Gastrocnemius medialis (tissue), 4 donors: Measurements from ENCODE around the gene ADGRF3. TPM values are rescaled to one million over a fixed set of nuclear protein-coding genes. Genes with fewer than 3 reads are reported as not detected.
"Not testable (repeated sequence)": the region's sequence is repeated elsewhere in the genome, so short reads cannot be mapped to it uniquely, and the experiment has no call there.

Experiments used
- ATAC-seq, 2 donors: fragments of 150-250 bp; one replicate each; pipeline ENCODE4 v1.9.1; 2016
- DNase-seq, 2 donors: peaks; one replicate each; pipeline ENCODE4 v3.0.0-alpha.2; 2019
- H3K27ac ChIP-seq, 4 donors: fragments of 200-600 bp; sonication (generic); 1 replicate in 1 of 4; 2 replicates in 3 of 4; pipeline ENCODE4 v1.5.1; 2016 to 2018; ENCODE audit warnings: mild to moderate bottlenecking in 2 of 4, moderate library complexity in 1 of 4
- H3K27me3 ChIP-seq, 3 donors: fragments of 200-600 bp; sonication (generic) in 2 of 3; 1 replicate in 1 of 3; 2 replicates in 2 of 3; pipeline versions ENCODE4 v1.5.1 to v1.6.0; 2016 to 2019; ENCODE audit warnings: mild to moderate bottlenecking in 1 of 3, moderate library complexity in 1 of 3
- H3K36me3 ChIP-seq, 2 donors: fragments of 200-600 bp; sonication (generic) in 1 of 2; one replicate each; pipeline ENCODE4 v1.5.1; 2017 to 2018
- H3K4me1 ChIP-seq, 2 donors: fragments of 200-600 bp; sonication (generic) in 1 of 2; one replicate each; pipeline ENCODE4 v1.5.1; 2016 to 2017; ENCODE audit warnings: mild to moderate bottlenecking in 2 of 2
- H3K4me3 ChIP-seq, 4 donors: fragments of 200-600 bp; sonication (generic) in 3 of 4; 1 replicate in 1 of 4; 2 replicates in 3 of 4; pipeline ENCODE4 v1.5.1; 2016 to 2019; ENCODE audit warnings: mild to moderate bottlenecking in 2 of 4
- H3K9me3 ChIP-seq, 3 donors: fragments of 200-600 bp; sonication (generic) in 2 of 3; 1 replicate in 1 of 3; 2 replicates in 2 of 3; pipeline ENCODE4 v1.5.1; 2016 to 2019
- POLR2A ChIP-seq, 2 donors: fragments of 450-650 bp; IDR thresholded peaks; one replicate each; pipeline ENCODE4 v1.6.1; 2017; ENCODE audit warnings: antibody characterized with exemption in 2 of 2, mild to moderate bottlenecking in 2 of 2, moderate library complexity in 2 of 2
- in situ Hi-C, 4 donors: fragments of 200-750 bp; cut with MboI; loops; one replicate each; pipeline versions ENCODE4 v1.15.0 to v1.8.0; 2017; ENCODE audit warnings: low sequenced_read_pairs in 4 of 4
- intact Hi-C: fragments of 100-400 bp; cut with DNase I; formaldehyde crosslinking; loops from one replicate; pipeline ENCODE4 v1.15.1; 2023; ENCODE audit warnings: low total_unique reads
- total RNA-seq, 4 donors: library from RNA; depleted of rRNA; stranded (reverse); fragments of >200 nt; gene quantifications; one replicate each; pipeline versions ENCODE4 v1.1.0 to v1.2.3, GENCODE V29; 2016
- TF ChIP-seq, protein P1 (sequence below), 5 experiments: fragments of 450-650 bp in 3 of 5; fragments of 200-600 bp in 2 of 5; sonication (generic) in 2 of 5; IDR thresholded peaks in 4 of 5; conservative IDR thresholded peaks in 1 of 5; 1 replicate in 4 of 5; 2 replicates in 1 of 5; pipeline ENCODE4 v1.5.1; 2016 to 2019; ENCODE audit warnings: antibody characterized with exemption in 5 of 5, mild to moderate bottlenecking in 3 of 5, moderate library complexity in 3 of 5

Gene ADGRF3
- total RNA-seq, 4 donors from 2014 or later = not detected

DNA sequence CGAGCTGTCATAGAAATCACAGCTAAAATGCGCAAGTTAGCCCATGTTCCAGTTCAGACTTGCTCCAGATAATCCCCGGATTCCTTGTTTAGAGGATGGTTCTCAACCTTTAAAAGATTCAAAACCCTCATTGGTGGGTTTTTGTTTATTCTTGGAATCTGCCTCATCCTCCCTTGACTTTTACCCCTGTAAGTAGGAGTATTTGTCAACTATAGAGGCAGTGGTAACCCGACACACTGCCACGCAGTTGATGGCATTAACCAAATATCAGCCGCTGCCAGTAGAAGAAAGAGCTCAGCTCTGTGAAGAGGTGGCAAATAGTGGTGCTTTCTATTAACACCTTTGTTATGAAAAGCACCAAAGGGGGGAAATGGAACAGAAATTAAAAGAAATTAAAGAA is 41.0 kb downstream of the ADGRF3 start:
- no peak overlapping the region for H3K4me3 ChIP-seq
- ATAC-seq (no peak), DNase-seq (no peak)
- no peaks in the 10 kb centered on the region for H3K4me1 ChIP-seq
- in situ Hi-C loops = no loop called here
- intact Hi-C loops = no loop called here
- no peaks in the 10 kb centered on the region for H3K9me3 ChIP-seq
- no peaks in the 10 kb centered on the region for H3K36me3 ChIP-seq
- H3K27me3 ChIP-seq = no peaks in the 10 kb centered on the region
- TF ChIP-seq POLR2A (IDR thresholded peaks at IDR 0.05) = no peak
- TF ChIP-seq, protein P1, sequence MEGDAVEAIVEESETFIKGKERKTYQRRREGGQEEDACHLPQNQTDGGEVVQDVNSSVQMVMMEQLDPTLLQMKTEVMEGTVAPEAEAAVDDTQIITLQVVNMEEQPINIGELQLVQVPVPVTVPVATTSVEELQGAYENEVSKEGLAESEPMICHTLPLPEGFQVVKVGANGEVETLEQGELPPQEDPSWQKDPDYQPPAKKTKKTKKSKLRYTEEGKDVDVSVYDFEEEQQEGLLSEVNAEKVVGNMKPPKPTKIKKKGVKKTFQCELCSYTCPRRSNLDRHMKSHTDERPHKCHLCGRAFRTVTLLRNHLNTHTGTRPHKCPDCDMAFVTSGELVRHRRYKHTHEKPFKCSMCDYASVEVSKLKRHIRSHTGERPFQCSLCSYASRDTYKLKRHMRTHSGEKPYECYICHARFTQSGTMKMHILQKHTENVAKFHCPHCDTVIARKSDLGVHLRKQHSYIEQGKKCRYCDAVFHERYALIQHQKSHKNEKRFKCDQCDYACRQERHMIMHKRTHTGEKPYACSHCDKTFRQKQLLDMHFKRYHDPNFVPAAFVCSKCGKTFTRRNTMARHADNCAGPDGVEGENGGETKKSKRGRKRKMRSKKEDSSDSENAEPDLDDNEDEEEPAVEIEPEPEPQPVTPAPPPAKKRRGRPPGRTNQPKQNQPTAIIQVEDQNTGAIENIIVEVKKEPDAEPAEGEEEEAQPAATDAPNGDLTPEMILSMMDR (IDR thresholded peaks at IDR 0.05 in 4 of 5, conservative IDR thresholded peaks at IDR 0.05 in 1 of 5) = no peak
- H3K27ac ChIP-seq = no peak overlapping the region

DNA sequence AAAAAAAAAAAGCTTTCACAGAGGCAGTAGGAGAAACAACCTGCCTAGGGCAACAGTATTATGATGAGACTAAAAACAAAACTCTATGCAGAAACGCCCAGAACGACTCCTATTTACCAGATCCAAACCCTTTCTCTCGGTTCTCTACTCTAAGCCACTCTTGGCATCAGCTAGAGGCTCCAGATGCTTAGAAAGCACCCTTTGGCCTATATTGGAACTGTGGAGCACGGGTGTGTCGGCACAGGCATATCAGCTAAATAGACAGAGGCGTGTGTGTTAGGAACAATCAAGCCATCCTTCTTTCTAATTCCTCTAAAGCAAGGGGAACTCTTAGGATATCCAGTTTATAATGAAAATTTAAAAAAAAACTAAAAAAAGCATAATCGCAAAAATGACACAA is 41.5 kb downstream of the ADGRF3 start:
- in situ Hi-C loops, intact Hi-C loops, H3K4me1 ChIP-seq: not testable (repeated sequence)

DNA sequence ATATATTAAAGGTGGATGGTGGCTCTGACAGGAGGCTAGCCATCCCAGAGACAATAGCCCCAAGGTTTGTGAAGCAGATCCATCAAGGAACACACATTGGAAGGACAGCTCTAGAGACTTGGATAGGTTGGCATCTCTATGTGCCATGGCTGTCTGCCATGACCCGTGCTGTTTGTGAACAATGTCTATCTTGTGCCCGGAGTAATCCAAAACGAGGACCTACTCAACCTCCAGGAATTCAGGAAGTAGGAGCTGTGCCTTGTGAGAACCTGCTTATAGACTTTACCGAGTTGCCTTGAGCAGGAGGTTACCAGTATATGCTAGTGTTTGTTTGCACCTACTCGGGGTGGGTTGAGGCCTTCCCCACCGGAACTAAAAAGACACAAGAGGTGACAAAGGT is 43.7 kb downstream of the ADGRF3 start:
- Histone ChIP-seq H3K4me1 (peaks cover 3 to 9% of the 10 kb centered on the region in 2 donors), H3K36me3 (no peaks in the 10 kb centered on the region), H3K27me3 (no peaks in the 10 kb centered on the region), H3K9me3 (no peaks in the 10 kb centered on the region), H3K4me3 (no peak overlapping the region), H3K27ac (peak overlapping the region in 2 of 4 donors; percentile 58 to 63)
- ATAC-seq = peak; percentile 83 to 93
- in situ Hi-C loops (no loop called here), intact Hi-C loops (no loop called here)
- DNase-seq = peak; percentile 74 to 85
- TF ChIP-seq, protein P1 (IDR thresholded peaks at IDR 0.05 in 4 of 5, conservative IDR thresholded peaks at IDR 0.05 in 1 of 5) = no peak
- TF ChIP-seq POLR2A (IDR thresholded peaks at IDR 0.05) = no peak

More for the DNA sequence above, 41.5 kb downstream of the ADGRF3 start:
- not testable (repeated sequence) for H3K9me3 ChIP-seq, ATAC-seq, H3K27ac ChIP-seq, DNase-seq, H3K4me3 ChIP-seq, H3K27me3 ChIP-seq, H3K36me3 ChIP-seq

DNA sequence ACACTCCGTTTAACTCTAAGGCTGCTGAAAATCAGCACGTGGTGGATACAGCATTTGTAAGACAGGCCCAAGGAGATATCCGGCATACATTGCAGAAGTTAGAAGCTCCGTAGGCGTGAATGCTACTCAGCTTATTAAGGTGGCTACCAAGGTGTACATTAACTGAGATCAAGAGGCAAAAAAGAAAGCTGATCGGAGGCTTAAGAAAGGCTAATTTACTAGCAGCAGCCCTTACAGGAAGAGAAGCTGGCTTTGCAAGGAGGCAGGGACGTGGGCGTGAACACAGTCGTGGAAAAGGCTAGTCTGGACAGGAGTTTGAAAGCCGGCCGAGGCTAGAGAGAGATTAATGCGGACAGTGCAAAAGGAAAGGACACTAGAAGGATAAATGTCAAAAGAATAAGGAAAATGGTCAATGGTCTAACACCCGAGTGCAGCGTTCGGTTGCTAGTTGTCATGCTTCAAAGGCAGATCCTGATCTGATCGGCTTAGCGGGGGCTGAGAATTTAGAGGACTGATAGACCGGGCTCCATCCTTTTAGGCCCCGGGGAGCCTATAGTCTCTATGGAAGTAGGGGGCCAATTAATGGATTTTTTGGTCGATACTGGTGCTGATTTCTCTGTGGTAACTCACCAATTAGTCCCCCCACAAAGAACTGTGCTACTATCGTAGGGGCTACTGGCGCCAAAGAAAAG is 46.2 kb downstream of the ADGRF3 start:
- in situ Hi-C loops (no loop called here), intact Hi-C loops (no loop called here)
- Histone ChIP-seq H3K4me3 (peak overlapping the region; percentile 56 to 68 (median 64)), H3K36me3 (no peaks in the 10 kb centered on the region), H3K27ac (peak overlapping the region; percentile 49 to 69 (median 58)), H3K9me3 (no peaks in the 10 kb centered on the region), H3K4me1 (peaks cover 3 to 9% of the 10 kb centered on the region in 2 donors), H3K27me3 (no peaks in the 10 kb centered on the region)
- no peak for TF ChIP-seq POLR2A (IDR thresholded peaks at IDR 0.05)
- TF ChIP-seq, protein P1 (IDR thresholded peaks at IDR 0.05 in 4 of 5, conservative IDR thresholded peaks at IDR 0.05 in 1 of 5) = no peak
- ATAC-seq = no peak
- DNase-seq = no peak

DNA sequence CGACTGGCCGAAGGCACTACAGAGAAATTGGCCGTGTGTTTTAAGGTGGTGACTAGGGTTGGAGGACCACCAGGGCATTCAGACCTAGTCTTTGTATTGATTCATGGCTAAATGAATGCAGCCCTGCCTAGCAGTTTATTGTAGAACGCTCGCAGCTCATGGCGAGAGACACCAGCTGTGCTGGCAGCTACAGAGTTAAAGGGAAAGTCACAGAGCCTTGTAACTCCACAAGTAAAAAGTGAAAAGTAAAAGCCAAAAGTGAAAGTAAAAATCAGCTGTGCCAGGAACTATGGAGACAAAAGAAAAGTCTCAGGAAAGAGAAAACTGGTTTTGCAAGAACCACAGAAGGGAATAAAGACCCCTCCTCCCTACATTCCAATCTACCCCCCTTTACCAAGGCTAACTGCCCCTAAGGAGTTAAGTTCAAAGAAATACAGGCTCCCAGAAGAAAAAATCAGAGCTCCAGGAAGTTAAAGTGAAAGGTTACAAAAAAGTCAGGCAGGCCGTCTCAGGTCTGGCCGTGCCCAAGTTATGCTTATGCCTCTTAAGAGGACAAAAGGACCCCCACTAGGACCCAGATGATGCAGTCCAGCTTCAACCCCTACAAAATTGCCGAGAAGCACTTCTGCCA is 47.0 kb downstream of the ADGRF3 start:
- in situ Hi-C loops = no loop called here
- H3K27me3 ChIP-seq = no peaks in the 10 kb centered on the region

More for the DNA sequence above, 47.0 kb downstream of the ADGRF3 start:
- Histone ChIP-seq H3K27ac (peak overlapping the region; percentile 49 to 69 (median 58)), H3K4me1 (peaks cover 3 to 9% of the 10 kb centered on the region in 2 donors), H3K36me3 (no peaks in the 10 kb centered on the region), H3K4me3 (peak overlapping the region; percentile 56 to 68 (median 64)), H3K9me3 (no peaks in the 10 kb centered on the region)
- intact Hi-C loops = loop anchor here (1.0 to 5.0 kb wide), 2 partner anchors 55 to 107 kb away; partner anchors contain the start of genes HADHA and HADHB
- TF ChIP-seq, protein P1 (IDR thresholded peaks at IDR 0.05 in 4 of 5, conservative IDR thresholded peaks at IDR 0.05 in 1 of 5) = no peak
- TF ChIP-seq POLR2A (IDR thresholded peaks at IDR 0.05) = no peak
- no peak for DNase-seq
- ATAC-seq = no peak
